ENCODE results near the gene OR52D1. TPM values are rescaled to one million over a fixed set of nuclear protein-coding genes. Genes with fewer than 3 reads are reported as not detected.

OR52D1 gene
- total and polyA plus RNA-seq, 9 of the 15 experiments (the other 6 are each of a cell fraction or from before 2014, with no cell fraction given): 0.14 to 1.3 (median 0.97) TPM; not detected in 6

DNA sequence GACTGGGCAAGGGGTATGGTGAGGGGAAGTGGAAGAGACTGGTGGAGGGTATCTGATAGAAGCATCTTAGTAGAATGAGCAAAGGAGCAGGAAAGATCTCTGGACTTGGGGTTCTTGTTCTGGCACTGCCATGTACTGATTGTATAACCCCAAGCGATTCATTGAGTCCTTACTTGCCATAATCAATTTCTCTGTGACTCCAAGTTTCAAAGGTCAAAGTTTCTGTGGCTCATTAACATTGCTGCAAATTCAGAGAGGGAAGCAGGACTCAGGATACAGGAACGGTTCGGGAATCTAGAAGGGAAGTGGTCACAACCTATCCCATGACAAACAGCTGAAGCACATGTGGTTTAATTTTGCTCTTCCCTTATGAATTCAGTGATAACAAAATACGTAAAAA, 39.1 kb upstream of the OR52D1 start (continued):
- TF ChIP-seq, protein P1, sequence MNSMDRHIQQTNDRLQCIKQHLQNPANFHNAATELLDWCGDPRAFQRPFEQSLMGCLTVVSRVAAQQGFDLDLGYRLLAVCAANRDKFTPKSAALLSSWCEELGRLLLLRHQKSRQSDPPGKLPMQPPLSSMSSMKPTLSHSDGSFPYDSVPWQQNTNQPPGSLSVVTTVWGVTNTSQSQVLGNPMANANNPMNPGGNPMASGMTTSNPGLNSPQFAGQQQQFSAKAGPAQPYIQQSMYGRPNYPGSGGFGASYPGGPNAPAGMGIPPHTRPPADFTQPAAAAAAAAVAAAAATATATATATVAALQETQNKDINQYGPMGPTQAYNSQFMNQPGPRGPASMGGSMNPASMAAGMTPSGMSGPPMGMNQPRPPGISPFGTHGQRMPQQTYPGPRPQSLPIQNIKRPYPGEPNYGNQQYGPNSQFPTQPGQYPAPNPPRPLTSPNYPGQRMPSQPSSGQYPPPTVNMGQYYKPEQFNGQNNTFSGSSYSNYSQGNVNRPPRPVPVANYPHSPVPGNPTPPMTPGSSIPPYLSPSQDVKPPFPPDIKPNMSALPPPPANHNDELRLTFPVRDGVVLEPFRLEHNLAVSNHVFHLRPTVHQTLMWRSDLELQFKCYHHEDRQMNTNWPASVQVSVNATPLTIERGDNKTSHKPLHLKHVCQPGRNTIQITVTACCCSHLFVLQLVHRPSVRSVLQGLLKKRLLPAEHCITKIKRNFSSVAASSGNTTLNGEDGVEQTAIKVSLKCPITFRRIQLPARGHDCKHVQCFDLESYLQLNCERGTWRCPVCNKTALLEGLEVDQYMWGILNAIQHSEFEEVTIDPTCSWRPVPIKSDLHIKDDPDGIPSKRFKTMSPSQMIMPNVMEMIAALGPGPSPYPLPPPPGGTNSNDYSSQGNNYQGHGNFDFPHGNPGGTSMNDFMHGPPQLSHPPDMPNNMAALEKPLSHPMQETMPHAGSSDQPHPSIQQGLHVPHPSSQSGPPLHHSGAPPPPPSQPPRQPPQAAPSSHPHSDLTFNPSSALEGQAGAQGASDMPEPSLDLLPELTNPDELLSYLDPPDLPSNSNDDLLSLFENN (IDR thresholded peaks at IDR 0.05; ENCODE audit: low read depth in 2 of 2, low read length in 2 of 2): no peak
- no peak for TF ChIP-seq SETDB1 (IDR thresholded peaks at IDR 0.05; ENCODE audit: low read length)
- no peak for TF ChIP-seq PURB (CRISPR knock-in tag; IDR thresholded peaks at IDR 0.05; ENCODE audit: low read depth)
- TF ChIP-seq PHF8 (IDR thresholded peaks at IDR 0.05; ENCODE audit: borderline replicate concordance, low read length): no peak
- TF ChIP-seq GABPB2 (CRISPR knock-in tag; conservative IDR thresholded peaks at IDR 0.05): no peak
- TF ChIP-seq, protein P2, sequence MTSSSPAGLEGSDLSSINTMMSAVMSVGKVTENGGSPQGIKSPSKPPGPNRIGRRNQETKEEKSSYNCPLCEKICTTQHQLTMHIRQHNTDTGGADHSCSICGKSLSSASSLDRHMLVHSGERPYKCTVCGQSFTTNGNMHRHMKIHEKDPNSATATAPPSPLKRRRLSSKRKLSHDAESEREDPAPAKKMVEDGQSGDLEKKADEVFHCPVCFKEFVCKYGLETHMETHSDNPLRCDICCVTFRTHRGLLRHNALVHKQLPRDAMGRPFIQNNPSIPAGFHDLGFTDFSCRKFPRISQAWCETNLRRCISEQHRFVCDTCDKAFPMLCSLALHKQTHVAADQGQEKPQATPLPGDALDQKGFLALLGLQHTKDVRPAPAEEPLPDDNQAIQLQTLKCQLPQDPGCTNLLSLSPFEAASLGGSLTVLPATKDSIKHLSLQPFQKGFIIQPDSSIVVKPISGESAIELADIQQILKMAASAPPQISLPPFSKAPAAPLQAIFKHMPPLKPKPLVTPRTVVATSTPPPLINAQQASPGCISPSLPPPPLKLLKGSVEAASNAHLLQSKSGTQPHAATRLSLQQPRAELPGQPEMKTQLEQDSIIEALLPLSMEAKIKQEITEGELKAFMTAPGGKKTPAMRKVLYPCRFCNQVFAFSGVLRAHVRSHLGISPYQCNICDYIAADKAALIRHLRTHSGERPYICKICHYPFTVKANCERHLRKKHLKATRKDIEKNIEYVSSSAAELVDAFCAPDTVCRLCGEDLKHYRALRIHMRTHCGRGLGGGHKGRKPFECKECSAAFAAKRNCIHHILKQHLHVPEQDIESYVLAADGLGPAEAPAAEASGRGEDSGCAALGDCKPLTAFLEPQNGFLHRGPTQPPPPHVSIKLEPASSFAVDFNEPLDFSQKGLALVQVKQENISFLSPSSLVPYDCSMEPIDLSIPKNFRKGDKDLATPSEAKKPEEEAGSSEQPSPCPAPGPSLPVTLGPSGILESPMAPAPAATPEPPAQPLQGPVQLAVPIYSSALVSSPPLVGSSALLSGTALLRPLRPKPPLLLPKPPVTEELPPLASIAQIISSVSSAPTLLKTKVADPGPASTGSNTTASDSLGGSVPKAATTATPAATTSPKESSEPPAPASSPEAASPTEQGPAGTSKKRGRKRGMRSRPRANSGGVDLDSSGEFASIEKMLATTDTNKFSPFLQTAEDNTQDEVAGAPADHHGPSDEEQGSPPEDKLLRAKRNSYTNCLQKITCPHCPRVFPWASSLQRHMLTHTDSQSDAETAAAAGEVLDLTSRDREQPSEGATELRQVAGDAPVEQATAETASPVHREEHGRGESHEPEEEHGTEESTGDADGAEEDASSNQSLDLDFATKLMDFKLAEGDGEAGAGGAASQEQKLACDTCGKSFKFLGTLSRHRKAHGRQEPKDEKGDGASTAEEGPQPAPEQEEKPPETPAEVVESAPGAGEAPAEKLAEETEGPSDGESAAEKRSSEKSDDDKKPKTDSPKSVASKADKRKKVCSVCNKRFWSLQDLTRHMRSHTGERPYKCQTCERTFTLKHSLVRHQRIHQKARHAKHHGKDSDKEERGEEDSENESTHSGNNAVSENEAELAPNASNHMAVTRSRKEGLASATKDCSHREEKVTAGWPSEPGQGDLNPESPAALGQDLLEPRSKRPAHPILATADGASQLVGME (CRISPR knock-in tag; IDR thresholded peaks at IDR 0.05): no peak
- no peak for TF ChIP-seq POLR2AphosphoS2 (IDR thresholded peaks at IDR 0.05; ENCODE audit: low read length)
- TF ChIP-seq, protein P3, sequence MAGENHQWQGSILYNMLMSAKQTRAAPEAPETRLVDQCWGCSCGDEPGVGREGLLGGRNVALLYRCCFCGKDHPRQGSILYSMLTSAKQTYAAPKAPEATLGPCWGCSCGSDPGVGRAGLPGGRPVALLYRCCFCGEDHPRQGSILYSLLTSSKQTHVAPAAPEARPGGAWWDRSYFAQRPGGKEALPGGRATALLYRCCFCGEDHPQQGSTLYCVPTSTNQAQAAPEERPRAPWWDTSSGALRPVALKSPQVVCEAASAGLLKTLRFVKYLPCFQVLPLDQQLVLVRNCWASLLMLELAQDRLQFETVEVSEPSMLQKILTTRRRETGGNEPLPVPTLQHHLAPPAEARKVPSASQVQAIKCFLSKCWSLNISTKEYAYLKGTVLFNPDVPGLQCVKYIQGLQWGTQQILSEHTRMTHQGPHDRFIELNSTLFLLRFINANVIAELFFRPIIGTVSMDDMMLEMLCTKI (IDR thresholded peaks at IDR 0.05; ENCODE audit: partially characterized antibody): no peak
- no peak for TF ChIP-seq STAT5B (CRISPR knock-in tag; IDR thresholded peaks at IDR 0.05)

Data from K562 (cell line).